Stimulated activated CD8-positive, alpha-beta memory T cell treated with anti-CD3 and anti-CD28 coated beads, Interleukin-7, amount 100 ng/mL, for 1 hour (primary cell): ENCODE data around the gene BLVRB.

Source experiments
- DNase-seq, 2 donors: peaks; one replicate each; pipeline ENCODE4 v3.0.0-alpha.2; 2020; ENCODE audit warnings: low read depth in 2 of 2

The BLVRB gene

GRCh38 chr19:40403262-40403984 is 62.1 kb downstream of the BLVRB start:
- DNase-seq, result peak; percentile 55 to 56

DNA sequence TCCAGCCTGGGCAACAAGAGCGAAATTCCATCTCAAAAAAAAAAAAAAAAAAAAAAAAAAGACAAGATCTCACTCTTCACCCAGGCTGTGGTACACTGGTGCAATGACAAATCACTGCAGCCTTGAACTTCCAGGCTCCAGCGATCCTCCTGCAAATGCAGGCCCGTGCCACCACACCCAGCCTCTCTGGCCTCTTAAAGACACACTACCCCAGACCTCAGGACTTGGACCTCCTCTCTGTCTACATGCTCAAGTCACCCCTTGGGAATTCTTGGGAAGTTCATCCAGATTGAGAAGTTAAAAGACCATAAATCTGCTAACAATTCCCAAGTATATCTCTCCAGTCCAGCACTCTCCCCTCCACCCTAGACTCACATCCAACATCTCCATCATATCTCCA is 65.0 kb downstream of the BLVRB start:
- DNase-seq, result no peak

DNA sequence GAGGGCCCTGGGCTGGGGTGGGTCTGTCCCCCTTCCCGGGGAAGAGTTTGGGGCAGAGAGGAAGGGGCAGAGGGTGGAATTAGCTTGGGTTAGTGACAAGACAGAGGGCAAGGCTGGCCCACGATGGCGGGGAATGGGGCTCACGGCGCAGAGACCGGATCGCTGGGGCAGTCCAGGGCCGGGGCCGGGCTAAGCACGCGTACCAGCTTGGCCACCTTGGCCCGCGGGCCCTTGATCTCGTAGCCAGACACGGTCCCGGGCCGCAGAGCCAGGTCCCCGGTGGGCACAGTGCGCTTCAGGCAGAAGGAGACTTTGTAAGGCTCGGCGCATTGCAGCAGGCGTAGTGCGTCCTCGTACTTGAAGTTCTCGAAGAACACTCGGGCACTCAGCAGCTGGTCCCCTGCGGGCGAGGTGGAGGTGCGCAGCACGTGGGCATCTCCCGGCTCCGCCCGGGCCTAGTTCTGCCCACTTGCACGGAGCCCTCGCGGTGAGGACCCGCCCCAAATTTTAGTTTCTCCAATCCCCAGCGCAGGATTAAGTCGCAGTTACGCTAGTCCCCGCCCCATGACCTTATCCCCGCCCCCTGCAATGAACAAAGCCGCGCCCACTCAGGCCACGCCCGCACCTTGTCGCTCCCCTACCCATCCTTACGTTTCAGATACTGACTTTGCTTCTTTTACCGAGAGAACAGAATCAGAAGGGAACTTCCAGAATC is 67.0 kb downstream of the BLVRB start:
- peak in 1 of 2 donors; percentile 35 for DNase-seq
